OCI-LY3 (cell line): ENCODE measurements around the gene HFM1.

Source experiments
- H2AFZ ChIP-seq: fragments of 200-600, 300-600 bp; shearing (Covaris generic); 2 replicates; pipeline ENCODE4 v1.6.0; 2014; ENCODE audit warnings: antibody characterized with exemption, low read depth, low read length
- H3K27ac ChIP-seq: fragments of 200-600, 300-600 bp; sonication (generic); 2 replicates; pipeline ENCODE4 v1.5.1; 2014; ENCODE audit warnings: mild to moderate bottlenecking, low read length, moderate library complexity, mixed read lengths
- H3K27me3 ChIP-seq: fragments of 200-600, 300-600 bp; sonication (generic); 2 replicates; pipeline ENCODE4 v1.6.1; 2014; ENCODE audit warnings: low read depth, low read length, mixed read lengths
- H3K36me3 ChIP-seq: fragments of 200-600, 300-600 bp; sonication (generic); replicated peaks from 2 replicates; pipeline ENCODE3; 2014; ENCODE audit warnings: low read depth, low read length, mixed read lengths
- H3K4me1 ChIP-seq: fragments of 300-600, 200-600 bp; sonication (generic); 2 replicates; pipeline ENCODE4 v1.6.1; 2014; ENCODE audit warnings: low read length, mixed read lengths
- H3K4me2 ChIP-seq: fragments of 200-600, 300-600 bp; sonication (generic); 2 replicates; pipeline ENCODE4 v1.6.1; 2014; ENCODE audit warnings: low read length, mixed read lengths
- H3K4me3 ChIP-seq: fragments of 300-600, 200-600 bp; sonication (generic); 2 replicates; pipeline ENCODE4 v1.5.1; 2014; ENCODE audit warnings: antibody characterized with exemption, mild to moderate bottlenecking, low read length, moderate library complexity
- H3K79me2 ChIP-seq: fragments of 300-600, 200-600 bp; shearing (Covaris generic); 2 replicates; pipeline ENCODE4 v1.6.1; 2014; ENCODE audit warnings: mild to moderate bottlenecking, low read length, mixed read lengths
- H3K9ac ChIP-seq: fragments of 300-600, 200-600 bp; shearing (Covaris generic); 2 replicates; pipeline ENCODE4 v1.6.0; 2014; ENCODE audit warnings: mild to moderate bottlenecking, low read length, moderate library complexity
- H3K9me3 ChIP-seq: fragments of 200-600, 300-600 bp; shearing (Covaris generic); 2 replicates; pipeline ENCODE4 v1.6.1; 2014; ENCODE audit warnings: low read length, mixed read lengths; ENCODE audit not compliant: insufficient read depth
- H4K20me1 ChIP-seq: fragments of 200-600, 300-600 bp; sonication (generic); 2 replicates; pipeline ENCODE4 v1.6.1; 2016; ENCODE audit warnings: low read length, mixed read lengths; ENCODE audit not compliant: insufficient read depth
- EZH2phosphoT487 ChIP-seq: fragments of 200-600 bp; shearing (Covaris generic); IDR thresholded peaks from 2 replicates; pipeline ENCODE4 v1.6.1; 2018; ENCODE audit warnings: antibody characterized with exemption, mixed run types, low read depth
- TF ChIP-seq, protein P1 (sequence below): fragments of 200-600, 300-600 bp; sonication (generic); IDR thresholded peaks from 2 replicates; pipeline ENCODE4 v1.5.1; 2014; ENCODE audit warnings: antibody characterized with exemption, low read length, low read depth

The HFM1 gene

DNA sequence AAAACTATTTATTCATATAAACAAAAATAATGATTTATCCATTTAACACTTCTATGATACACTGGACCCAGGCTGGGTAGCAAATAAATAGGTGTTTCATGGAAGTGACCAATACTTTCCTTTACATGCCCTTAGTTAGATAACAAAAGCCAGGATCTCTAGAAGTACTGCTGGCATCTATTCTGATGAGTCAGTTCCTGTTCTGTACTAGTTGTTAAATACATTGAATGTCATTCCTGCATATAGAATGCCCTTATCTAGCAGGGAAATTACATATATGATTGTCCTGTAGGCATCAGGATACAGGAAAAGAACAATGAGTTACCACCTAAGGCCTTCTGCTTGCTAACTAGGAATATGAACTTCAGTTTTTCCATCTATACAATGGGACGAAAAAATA, 130.8 kb downstream of the HFM1 start:
- Histone ChIP-seq H3K79me2 (no peaks in the 10 kb centered on the region), H3K4me3 (no peak overlapping the region), H3K4me1 (no peaks in the 10 kb centered on the region), H3K9ac (no peak overlapping the region), H4K20me1 (no peaks in the 10 kb centered on the region), H2AFZ (no peak overlapping the region), H3K27me3 (no peaks in the 10 kb centered on the region), H3K27ac (no peak overlapping the region), H3K36me3 (no peaks in the 10 kb centered on the region), H3K4me2 (no peak overlapping the region), H3K9me3 (no peaks in the 10 kb centered on the region)
- TF ChIP-seq, protein P1, sequence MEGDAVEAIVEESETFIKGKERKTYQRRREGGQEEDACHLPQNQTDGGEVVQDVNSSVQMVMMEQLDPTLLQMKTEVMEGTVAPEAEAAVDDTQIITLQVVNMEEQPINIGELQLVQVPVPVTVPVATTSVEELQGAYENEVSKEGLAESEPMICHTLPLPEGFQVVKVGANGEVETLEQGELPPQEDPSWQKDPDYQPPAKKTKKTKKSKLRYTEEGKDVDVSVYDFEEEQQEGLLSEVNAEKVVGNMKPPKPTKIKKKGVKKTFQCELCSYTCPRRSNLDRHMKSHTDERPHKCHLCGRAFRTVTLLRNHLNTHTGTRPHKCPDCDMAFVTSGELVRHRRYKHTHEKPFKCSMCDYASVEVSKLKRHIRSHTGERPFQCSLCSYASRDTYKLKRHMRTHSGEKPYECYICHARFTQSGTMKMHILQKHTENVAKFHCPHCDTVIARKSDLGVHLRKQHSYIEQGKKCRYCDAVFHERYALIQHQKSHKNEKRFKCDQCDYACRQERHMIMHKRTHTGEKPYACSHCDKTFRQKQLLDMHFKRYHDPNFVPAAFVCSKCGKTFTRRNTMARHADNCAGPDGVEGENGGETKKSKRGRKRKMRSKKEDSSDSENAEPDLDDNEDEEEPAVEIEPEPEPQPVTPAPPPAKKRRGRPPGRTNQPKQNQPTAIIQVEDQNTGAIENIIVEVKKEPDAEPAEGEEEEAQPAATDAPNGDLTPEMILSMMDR = no peak
- TF ChIP-seq EZH2phosphoT487 = no peak

DNA sequence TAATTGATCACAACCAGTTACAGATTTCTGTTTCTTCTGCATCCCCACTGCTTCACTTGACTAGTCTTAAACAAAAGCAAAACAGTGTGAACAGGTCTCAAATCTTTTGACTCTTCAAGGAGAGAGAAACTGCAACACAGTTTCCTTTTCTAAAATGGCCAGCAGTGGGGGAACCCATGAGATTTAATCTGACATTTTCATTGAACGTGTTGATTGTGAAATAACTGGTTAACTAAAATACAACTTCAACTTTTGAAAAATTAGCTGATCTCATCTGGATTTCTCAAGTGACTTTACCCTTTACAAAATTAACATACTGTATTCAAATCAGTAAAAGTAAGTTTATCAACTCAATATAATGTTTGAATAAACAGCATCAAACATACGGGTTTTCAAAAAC, 143.0 kb downstream of the HFM1 start:
- Histone ChIP-seq H4K20me1 (no peaks in the 10 kb centered on the region), H3K9ac (no peak overlapping the region), H3K4me3 (no peak overlapping the region), H3K36me3 (no peaks in the 10 kb centered on the region), H3K9me3 (no peaks in the 10 kb centered on the region), H3K27me3 (no peaks in the 10 kb centered on the region), H2AFZ (no peak overlapping the region), H3K79me2 (no peaks in the 10 kb centered on the region), H3K4me1 (no peaks in the 10 kb centered on the region), H3K4me2 (no peak overlapping the region), H3K27ac (no peak overlapping the region)
- no peak for TF ChIP-seq EZH2phosphoT487
- TF ChIP-seq, protein P1 = no peak

DNA sequence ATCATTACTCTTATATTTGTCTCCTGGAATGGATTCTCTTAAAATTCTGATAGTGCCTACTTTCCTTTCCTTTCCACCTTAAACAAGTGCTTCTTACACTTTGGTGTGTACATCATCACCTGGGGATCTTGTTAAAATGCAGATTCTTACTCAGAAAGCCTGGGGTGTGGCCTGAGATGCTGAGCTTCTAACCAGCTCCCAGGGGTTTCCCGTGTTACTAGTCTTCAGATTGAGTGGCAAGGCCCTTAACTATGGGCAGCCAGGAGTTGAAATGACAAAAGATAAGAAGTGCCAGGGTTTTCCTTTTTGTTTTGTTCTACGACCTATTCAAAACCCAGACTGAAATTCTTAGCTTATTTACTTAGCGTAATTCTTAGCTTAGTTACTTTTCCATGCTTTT, 159.2 kb downstream of the HFM1 start:
- Histone ChIP-seq H3K4me3 (no peak overlapping the region), H3K9ac (no peak overlapping the region), H3K27me3 (no peaks in the 10 kb centered on the region), H4K20me1 (no peaks in the 10 kb centered on the region), H3K79me2 (no peaks in the 10 kb centered on the region), H3K27ac (no peak overlapping the region), H3K4me2 (no peak overlapping the region), H3K4me1 (no peaks in the 10 kb centered on the region), H3K9me3 (no peaks in the 10 kb centered on the region), H3K36me3 (no peaks in the 10 kb centered on the region), H2AFZ (no peak overlapping the region)
- no peak for TF ChIP-seq EZH2phosphoT487
- TF ChIP-seq, protein P1 = no peak

DNA sequence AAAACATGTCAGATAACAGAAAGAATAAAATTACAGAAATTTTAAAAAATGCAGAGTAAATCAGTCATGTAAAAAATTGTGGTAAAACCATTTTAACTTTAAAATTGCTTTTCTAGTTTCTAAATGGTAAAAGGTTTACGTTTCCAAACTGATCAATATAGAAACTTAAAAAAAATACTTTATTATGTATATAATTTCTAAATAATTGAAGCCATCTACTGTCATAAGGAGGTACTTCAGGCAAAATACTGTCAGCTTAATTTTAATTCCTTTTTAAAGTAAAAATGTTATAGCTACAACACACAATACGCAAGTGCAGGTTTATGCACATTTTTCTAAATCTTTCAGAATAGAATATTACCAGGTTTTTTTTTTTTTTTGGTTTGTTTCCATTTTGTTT, 159.9 kb downstream of the HFM1 start:
- Histone ChIP-seq H4K20me1 (no peaks in the 10 kb centered on the region), H2AFZ (no peak overlapping the region), H3K4me3 (no peak overlapping the region), H3K27ac (no peak overlapping the region), H3K79me2 (no peaks in the 10 kb centered on the region), H3K9me3 (no peaks in the 10 kb centered on the region), H3K36me3 (no peaks in the 10 kb centered on the region), H3K27me3 (no peaks in the 10 kb centered on the region), H3K4me2 (no peak overlapping the region), H3K4me1 (no peaks in the 10 kb centered on the region), H3K9ac (no peak overlapping the region)
- TF ChIP-seq, protein P1 = no peak
- TF ChIP-seq EZH2phosphoT487 = no peak
